ENCODE results near the gene VASH2.

The VASH2 gene

GRCh38 chr1:212957546-212957945, 7.2 kb downstream of the VASH2 start:
- no peaks in the 10 kb centered on the region for H4K20me1 ChIP-seq (ENCODE audit: low read depth, low read length)
- no peaks in the 10 kb centered on the region for H3F3A ChIP-seq (ENCODE audit: insufficient read depth)
- no peak overlapping the region for H2AFZ ChIP-seq (ENCODE audit: low read depth, low read length, severe bottlenecking)
- no peaks in the 10 kb centered on the region for H3K9me3 ChIP-seq (ENCODE audit: insufficient read depth, low read length)
- TF ChIP-seq CTCF (IDR thresholded peaks at IDR 0.05; ENCODE audit: insufficient read depth, low read length, poor library complexity, severe bottlenecking) (no peak), EZH2phosphoT487 (conservative IDR thresholded peaks at IDR 0.05; ENCODE audit: low read length) (no peak)
- no peak overlapping the region for H3K27ac ChIP-seq (ENCODE audit: low read depth, low read length)
- no peaks in the 10 kb centered on the region for H3K9me2 ChIP-seq (replicated peaks; ENCODE audit: insufficient read depth, low read length)
- H3K79me2 ChIP-seq (ENCODE audit: insufficient read depth, low read length) = no peaks in the 10 kb centered on the region
- H3K9ac ChIP-seq (ENCODE audit: low read length) = no peak overlapping the region
- H3K4me3 ChIP-seq (ENCODE audit: insufficient read depth, low read length, poor library complexity, severe bottlenecking) = no peak overlapping the region
- no peak overlapping the region for H3K4me2 ChIP-seq (ENCODE audit: low read depth, low read length, poor library complexity, severe bottlenecking)
- no peaks in the 10 kb centered on the region for H3K27me3 ChIP-seq (ENCODE audit: low read length)
- H3K36me3 ChIP-seq (ENCODE audit: low read length) = no peaks in the 10 kb centered on the region

DNA sequence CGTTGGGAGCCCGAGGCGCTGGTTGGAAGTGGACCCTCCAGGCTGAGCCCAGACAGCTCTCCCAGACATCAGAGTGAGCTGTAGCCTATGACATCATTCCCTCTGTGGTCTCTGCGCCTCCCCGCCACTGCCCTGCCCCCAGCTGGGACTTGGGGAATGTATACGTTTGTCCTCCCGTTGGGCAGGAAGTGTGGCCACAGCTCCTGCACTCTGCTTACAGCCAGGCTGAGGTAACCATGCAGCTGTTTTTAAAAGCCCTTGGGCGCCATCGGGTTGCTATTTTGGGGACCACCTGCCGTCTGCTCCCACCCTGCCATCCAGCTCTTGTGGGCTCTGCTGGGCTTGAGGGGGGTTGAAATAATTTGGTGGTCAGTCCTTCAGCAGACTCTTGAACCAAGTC, 7.8 kb downstream of the VASH2 start:
- TF ChIP-seq EZH2phosphoT487 (conservative IDR thresholded peaks at IDR 0.05; ENCODE audit: low read length) (no peak), CTCF (IDR thresholded peaks at IDR 0.05; ENCODE audit: insufficient read depth, low read length, poor library complexity, severe bottlenecking) (no peak)
- no peak overlapping the region for H3K4me2 ChIP-seq (ENCODE audit: low read depth, low read length, poor library complexity, severe bottlenecking)
- no peaks in the 10 kb centered on the region for H3K79me2 ChIP-seq (ENCODE audit: insufficient read depth, low read length)
- no peaks in the 10 kb centered on the region for H3K9me2 ChIP-seq (replicated peaks; ENCODE audit: insufficient read depth, low read length)
- no peaks in the 10 kb centered on the region for H4K20me1 ChIP-seq (ENCODE audit: low read depth, low read length)
- no peak overlapping the region for H3K4me3 ChIP-seq (ENCODE audit: insufficient read depth, low read length, poor library complexity, severe bottlenecking)
- no peaks in the 10 kb centered on the region for H3K27me3 ChIP-seq (ENCODE audit: low read length)
- H3K9ac ChIP-seq (ENCODE audit: low read length) = no peak overlapping the region
- no peaks in the 10 kb centered on the region for H3K9me3 ChIP-seq (ENCODE audit: insufficient read depth, low read length)
- H2AFZ ChIP-seq (ENCODE audit: low read depth, low read length, severe bottlenecking) = no peak overlapping the region
- H3K36me3 ChIP-seq (ENCODE audit: low read length) = no peaks in the 10 kb centered on the region
- no peak overlapping the region for H3K27ac ChIP-seq (ENCODE audit: low read depth, low read length)
- no peaks in the 10 kb centered on the region for H3F3A ChIP-seq (ENCODE audit: insufficient read depth)

DNA sequence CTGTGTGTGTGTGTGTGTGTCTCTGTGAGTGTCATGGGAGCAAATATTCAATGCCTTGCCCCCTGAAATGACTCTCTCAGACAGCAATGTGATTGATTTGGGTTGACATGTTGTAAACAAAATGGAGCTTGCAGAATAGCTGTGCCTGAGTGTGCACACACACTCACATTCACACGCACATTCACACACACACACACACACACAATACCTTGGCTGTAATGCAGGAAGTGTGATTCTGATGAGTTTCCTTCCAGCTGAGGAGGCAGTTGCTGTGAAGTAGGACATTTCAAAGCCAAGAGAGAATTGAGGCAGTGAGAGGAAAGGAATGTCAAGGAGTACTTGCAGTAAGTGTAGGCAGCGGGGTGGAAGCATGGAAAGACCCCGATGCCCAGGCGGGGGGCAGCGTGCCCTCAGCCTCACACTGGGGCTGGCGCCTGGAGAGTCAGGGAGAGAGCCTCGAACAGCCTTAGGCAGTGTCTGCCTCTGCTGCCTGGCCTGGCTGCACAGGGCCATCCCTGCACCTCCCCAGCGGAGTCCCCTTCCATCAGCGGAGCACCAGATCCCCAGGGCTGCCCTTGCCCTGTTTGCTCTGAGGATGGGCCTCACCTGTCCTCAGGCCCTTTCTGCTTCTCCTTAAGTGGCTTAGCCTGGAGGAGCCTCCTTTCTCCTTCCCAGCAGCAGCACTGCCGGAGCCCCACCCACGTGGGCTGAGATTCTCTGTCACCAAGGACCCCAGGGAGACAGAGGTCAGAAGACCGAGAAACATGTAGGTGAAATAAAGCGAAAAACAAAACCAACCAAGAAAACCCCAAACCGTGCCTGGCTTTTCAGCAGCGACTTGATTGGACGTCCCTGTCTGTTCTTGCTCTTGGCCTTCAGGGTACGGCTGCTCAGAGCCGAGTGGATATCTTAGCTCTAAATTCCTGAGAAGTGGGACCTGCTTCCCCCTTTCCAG, 9.2 kb downstream of the VASH2 start:
- H3K9ac ChIP-seq (ENCODE audit: low read length) = no peak overlapping the region
- H3K27me3 ChIP-seq (ENCODE audit: low read length) = no peaks in the 10 kb centered on the region
- no peaks in the 10 kb centered on the region for H3F3A ChIP-seq (ENCODE audit: insufficient read depth)
- TF ChIP-seq EZH2phosphoT487 (conservative IDR thresholded peaks at IDR 0.05; ENCODE audit: low read length) = no peak
- TF ChIP-seq CTCF (IDR thresholded peaks at IDR 0.05; ENCODE audit: insufficient read depth, low read length, poor library complexity, severe bottlenecking) = no peak
- H3K27ac ChIP-seq (ENCODE audit: low read depth, low read length) = no peak overlapping the region
- no peaks in the 10 kb centered on the region for H3K79me2 ChIP-seq (ENCODE audit: insufficient read depth, low read length)
- H4K20me1 ChIP-seq (ENCODE audit: low read depth, low read length) = no peaks in the 10 kb centered on the region
- H3K9me2 ChIP-seq (replicated peaks; ENCODE audit: insufficient read depth, low read length) = no peaks in the 10 kb centered on the region
- no peaks in the 10 kb centered on the region for H3K36me3 ChIP-seq (ENCODE audit: low read length)
- H3K9me3 ChIP-seq (ENCODE audit: insufficient read depth, low read length) = no peaks in the 10 kb centered on the region
- H3K4me3 ChIP-seq (ENCODE audit: insufficient read depth, low read length, poor library complexity, severe bottlenecking) = no peak overlapping the region
- no peak overlapping the region for H3K4me2 ChIP-seq (ENCODE audit: low read depth, low read length, poor library complexity, severe bottlenecking)
- no peak overlapping the region for H2AFZ ChIP-seq (ENCODE audit: low read depth, low read length, severe bottlenecking)
